ENCODE results near the gene CDC73. TPM values are rescaled to one million over a fixed set of nuclear protein-coding genes. Genes with fewer than 3 reads are reported as not detected.

The CDC73 gene
- total and polyA plus RNA-seq, 2 experiments from 2014 or later = 32.4 to 33.9 TPM

DNA sequence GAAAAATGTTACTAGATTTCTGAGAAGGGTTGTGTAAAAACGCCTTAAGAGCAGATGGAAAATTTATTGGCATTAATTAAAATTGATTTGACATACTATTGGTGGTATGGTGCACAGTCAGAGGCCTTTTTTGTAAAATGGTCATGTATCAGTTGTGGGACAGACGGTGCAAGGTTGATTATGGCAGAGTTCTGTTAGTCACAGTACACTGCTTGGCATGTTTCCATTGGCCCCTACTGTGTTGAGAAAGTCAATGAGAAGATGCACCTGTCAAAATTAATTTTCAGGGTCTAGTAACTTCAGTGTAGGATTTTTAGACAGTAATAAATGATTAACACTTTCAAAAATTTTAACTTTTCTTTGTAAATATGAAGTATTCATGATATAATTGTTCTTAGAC is 60.2 kb downstream of the CDC73 start:
- TF ChIP-seq EZH2phosphoT487 (IDR thresholded peaks at IDR 0.05; ENCODE audit: low read depth, severe bottlenecking, unreplicated experiment) (no peak), CTCF (IDR thresholded peaks at IDR 0.05; ENCODE audit: poor library complexity) (no peak), EZH2 (IDR thresholded peaks at IDR 0.05; ENCODE audit: borderline replicate concordance) (no peak)
- no peak for DNase-seq (ENCODE audit: low spot score)
- no peaks in the 10 kb centered on the region for H3K36me3 ChIP-seq (replicated peaks; ENCODE audit: insufficient read depth, low read depth)
- H3K4me3 ChIP-seq = no peak overlapping the region
- H3K4me1 ChIP-seq (ENCODE audit: insufficient read depth) = no peaks in the 10 kb centered on the region
- no peaks in the 10 kb centered on the region for H3K9me2 ChIP-seq (replicated peaks; ENCODE audit: insufficient read depth)
- no peak overlapping the region for H2AFZ ChIP-seq
- H3K27me3 ChIP-seq = no peaks in the 10 kb centered on the region
- H3K4me2 ChIP-seq = peak overlapping the region; percentile 71
- no peaks in the 10 kb centered on the region for H3K9me3 ChIP-seq (ENCODE audit: low read depth)
- 82% methylated on average over 2 of the region's 2 CpGs for WGBS (ENCODE audit: low lambda C conversion rate, missing lambda C conversion rate)
- H3K27ac ChIP-seq = no peak overlapping the region
- no peaks in the 10 kb centered on the region for H4K20me1 ChIP-seq (ENCODE audit: insufficient read depth, poor library complexity, severe bottlenecking)
- peaks cover 39% of the 10 kb centered on the region for H3K79me2 ChIP-seq

GRCh38 chr1:193183019-193183627 is 61.3 kb downstream of the CDC73 start:
- Histone ChIP-seq H4K20me1 (ENCODE audit: insufficient read depth, poor library complexity, severe bottlenecking) (no peaks in the 10 kb centered on the region), H3K9me2 (replicated peaks; ENCODE audit: insufficient read depth) (no peaks in the 10 kb centered on the region), H3K4me2 (peak overlapping the region; percentile 71), H3K9me3 (ENCODE audit: low read depth) (no peaks in the 10 kb centered on the region), H3K27ac (peak overlapping the region; percentile 70), H3K79me2 (peaks cover 50% of the 10 kb centered on the region), H3K36me3 (replicated peaks; ENCODE audit: insufficient read depth, low read depth) (no peaks in the 10 kb centered on the region), H3K4me1 (ENCODE audit: insufficient read depth) (peaks cover 9% of the 10 kb centered on the region), H3K4me3 (peak overlapping the region; percentile 2), H2AFZ (no peak overlapping the region), H3K27me3 (no peaks in the 10 kb centered on the region)
- whole genome bisulfite sequencing (ENCODE audit: low lambda C conversion rate, missing lambda C conversion rate) = 2% methylated on average over 2 of the region's 2 CpGs
- TF ChIP-seq EZH2 (IDR thresholded peaks at IDR 0.05; ENCODE audit: borderline replicate concordance) = no peak
- TF ChIP-seq CTCF (IDR thresholded peaks at IDR 0.05; ENCODE audit: poor library complexity) = peak; percentile 85
- DNase-seq (ENCODE audit: low spot score) = peak; percentile 77

DNA sequence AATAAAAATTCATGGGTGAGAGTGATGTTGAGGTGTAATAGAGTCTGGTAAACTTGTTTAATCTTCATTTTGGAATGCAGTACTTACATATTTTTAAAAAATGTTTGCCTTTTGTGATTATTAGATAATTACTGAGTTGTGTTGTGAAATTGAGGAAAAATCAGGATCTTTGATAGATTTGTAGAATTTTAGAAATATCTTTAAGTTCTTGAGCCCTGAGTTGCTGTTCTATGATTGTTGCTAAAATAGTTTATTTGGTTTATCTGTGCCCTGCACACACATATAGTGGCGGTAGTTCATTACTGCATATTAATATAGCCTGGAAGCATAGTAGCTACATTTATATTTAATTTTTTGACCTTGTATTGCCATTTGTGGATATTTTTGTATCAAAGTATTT is 62.9 kb downstream of the CDC73 start:
- 78% methylated on average over 1 of the region's 1 CpG for WGBS (ENCODE audit: low lambda C conversion rate, missing lambda C conversion rate)

More for the DNA sequence above, 62.9 kb downstream of the CDC73 start:
- no peak overlapping the region for H2AFZ ChIP-seq
- no peaks in the 10 kb centered on the region for H3K27me3 ChIP-seq
- peak overlapping the region; percentile 70 for H3K27ac ChIP-seq
- peak overlapping the region; percentile 13 for H3K4me3 ChIP-seq
- H3K36me3 ChIP-seq (replicated peaks; ENCODE audit: insufficient read depth, low read depth) = no peaks in the 10 kb centered on the region
- DNase-seq (ENCODE audit: low spot score) = no peak
- H3K9me3 ChIP-seq (ENCODE audit: low read depth) = no peaks in the 10 kb centered on the region
- H4K20me1 ChIP-seq (ENCODE audit: insufficient read depth, poor library complexity, severe bottlenecking) = no peaks in the 10 kb centered on the region
- H3K4me1 ChIP-seq (ENCODE audit: insufficient read depth) = peaks cover 25% of the 10 kb centered on the region
- peak overlapping the region; percentile 71 for H3K4me2 ChIP-seq
- TF ChIP-seq EZH2phosphoT487 (IDR thresholded peaks at IDR 0.05; ENCODE audit: low read depth, severe bottlenecking, unreplicated experiment) (no peak), CTCF (IDR thresholded peaks at IDR 0.05; ENCODE audit: poor library complexity) (no peak), EZH2 (IDR thresholded peaks at IDR 0.05; ENCODE audit: borderline replicate concordance) (no peak)
- H3K79me2 ChIP-seq = peaks cover 61% of the 10 kb centered on the region
- no peaks in the 10 kb centered on the region for H3K9me2 ChIP-seq (replicated peaks; ENCODE audit: insufficient read depth)

Measured in hepatocyte (in vitro differentiated cells).